HEK293 (cell line): Measurements from ENCODE around the gene PRSS16.

ENCODE experiments used
- GLI2 ChIP-seq: fragments of 450-650 bp; formaldehyde crosslinking; IDR thresholded peaks from 2 replicates; pipeline ENCODE4; 2017; ENCODE audit warnings: missing biosample characterization, missing genetic modification characterization, low read depth, borderline replicate concordance
- PATZ1 ChIP-seq: fragments of 450-650 bp; formaldehyde crosslinking; IDR thresholded peaks from 2 replicates; pipeline ENCODE4 v1.5.1; 2016; ENCODE audit warnings: missing biosample characterization, missing genetic modification characterization
- PRDM2 ChIP-seq: fragments of 450-650 bp; formaldehyde crosslinking; IDR thresholded peaks from 2 replicates; pipeline ENCODE4 v1.5.1; 2016; ENCODE audit warnings: missing biosample characterization, missing genetic modification characterization, borderline replicate concordance
- SP2 ChIP-seq: fragments of 450-650 bp; formaldehyde crosslinking; IDR thresholded peaks from 2 replicates; pipeline ENCODE4 v1.5.1; 2016; ENCODE audit warnings: missing biosample characterization, missing genetic modification characterization
- YY1 ChIP-seq: fragments of 450-650 bp; formaldehyde crosslinking; IDR thresholded peaks from 2 replicates; pipeline ENCODE4 v1.5.1; 2018; ENCODE audit warnings: missing biosample characterization, missing genetic modification characterization
- ZBTB44 ChIP-seq: fragments of 450-650 bp; IDR thresholded peaks from 2 replicates; pipeline ENCODE4 v1.5.1; 2018; ENCODE audit warnings: missing biosample characterization, mild to moderate bottlenecking, missing genetic modification characterization
- ZFP37 ChIP-seq: fragments of 450-650 bp; formaldehyde crosslinking; IDR thresholded peaks from 2 replicates; pipeline ENCODE4 v1.5.1; 2016; ENCODE audit warnings: missing biosample characterization, missing genetic modification characterization
- ZNF148 ChIP-seq: fragments of 450-650 bp; formaldehyde crosslinking; IDR thresholded peaks from 2 replicates; pipeline ENCODE4 v1.5.0; 2017; ENCODE audit warnings: missing biosample characterization, missing genetic modification characterization, borderline replicate concordance
- ZNF2 ChIP-seq: fragments of 450-650 bp; formaldehyde crosslinking; IDR thresholded peaks from 2 replicates; pipeline ENCODE4 v1.5.1; 2016; ENCODE audit warnings: missing biosample characterization, missing genetic modification characterization
- ZNF221 ChIP-seq: fragments of 450-650 bp; formaldehyde crosslinking; IDR thresholded peaks from 2 replicates; pipeline ENCODE4 v1.5.1; 2017; ENCODE audit warnings: missing biosample characterization, missing genetic modification characterization, borderline replicate concordance
- ZNF239 ChIP-seq: fragments of 450-650 bp; formaldehyde crosslinking; IDR thresholded peaks from 2 replicates; pipeline ENCODE4 v1.5.1; 2016; ENCODE audit warnings: missing biosample characterization, missing genetic modification characterization
- ZNF302 ChIP-seq: fragments of 450-650 bp; formaldehyde crosslinking; IDR thresholded peaks from 2 replicates; pipeline ENCODE4 v1.5.1; 2016; ENCODE audit warnings: missing biosample characterization, missing genetic modification characterization, low read depth
- ZNF391 ChIP-seq: fragments of 450-650 bp; formaldehyde crosslinking; IDR thresholded peaks from 2 replicates; pipeline ENCODE4 v1.5.1; 2016; ENCODE audit warnings: low read depth, missing biosample characterization, missing genetic modification characterization, borderline replicate concordance
- ZNF394 ChIP-seq: fragments of 450-650 bp; formaldehyde crosslinking; IDR thresholded peaks from 2 replicates; pipeline ENCODE4 v1.5.1; 2016; ENCODE audit warnings: missing biosample characterization, missing genetic modification characterization, mild to moderate bottlenecking, moderate library complexity, borderline replicate concordance
- ZNF404 ChIP-seq: fragments of 450-650 bp; formaldehyde crosslinking; IDR thresholded peaks from 2 replicates; pipeline ENCODE4 v1.5.1; 2017; ENCODE audit warnings: missing biosample characterization, missing genetic modification characterization
- ZNF513 ChIP-seq: fragments of 450-650 bp; IDR thresholded peaks from 2 replicates; pipeline ENCODE4 v1.5.1; 2018; ENCODE audit warnings: missing biosample characterization, missing genetic modification characterization
- ZNF529 ChIP-seq: fragments of 450-650 bp; formaldehyde crosslinking; IDR thresholded peaks from 2 replicates; pipeline ENCODE4 v1.5.1; 2017; ENCODE audit warnings: missing genetic modification characterization, missing biosample characterization; ENCODE audit not compliant: insufficient replicate concordance
- ZNF626 ChIP-seq: fragments of 450-650 bp; sonication (Bioruptor Pico); formaldehyde crosslinking; IDR thresholded peaks from 2 replicates; pipeline ENCODE4 v1.5.1; 2018; ENCODE audit warnings: missing biosample characterization, missing genetic modification characterization, inconsistent platforms
- ZNF660 ChIP-seq: fragments of 450-650 bp; IDR thresholded peaks from 2 replicates; pipeline ENCODE4 v1.5.1; 2018; ENCODE audit warnings: missing biosample characterization, mild to moderate bottlenecking, missing genetic modification characterization
- ZNF664 ChIP-seq: fragments of 450-650 bp; formaldehyde crosslinking; IDR thresholded peaks from 2 replicates; pipeline ENCODE4 v1.5.1; 2016; ENCODE audit warnings: missing biosample characterization, missing genetic modification characterization
- ZSCAN30 ChIP-seq: fragments of 450-650 bp; IDR thresholded peaks from 2 replicates; pipeline ENCODE4 v1.5.1; 2018; ENCODE audit warnings: missing biosample characterization, mild to moderate bottlenecking, missing genetic modification characterization, moderate library complexity

The PRSS16 gene

GRCh38 chr6:27280064-27280539 lies 32.6 kb downstream of the PRSS16 start (continued):
- TF ChIP-seq PRDM2 (tag by site-specific recombination) (no peak), ZNF404 (no peak), ZNF302 (no peak), ZNF221 (peak; percentile 35; the same call in 1 of the 2 replicates), ZNF513 (tag by site-specific recombination) (peak; percentile 25; the same call in 1 of the 2 replicates), ZNF394 (tag by site-specific recombination) (peak; percentile 65; the same call in 1 of the 2 replicates), ZNF660 (tag by site-specific recombination) (peak; percentile 92), ZNF664 (peak; percentile 28; the same call in 1 of the 2 replicates), PATZ1 (0 out of 2 replicates have a peak, but pooled peaks have one; percentile 25), ZBTB44 (peak; percentile 46; the same call in 1 of the 2 replicates), YY1 (tag by site-specific recombination) (peak; percentile 49; the same call in 1 of the 2 replicates), GLI2 (tag by site-specific recombination) (no peak), ZNF391 (tag by site-specific recombination) (0 out of 2 replicates have a peak, but pooled peaks have one; percentile 42), ZNF529 (tag by site-specific recombination) (no peak), ZSCAN30 (peak; percentile 92), SP2 (tag by site-specific recombination) (no peak), ZFP37 (peak; percentile 21; the same call in 1 of the 2 replicates), ZNF148 (tag by site-specific recombination) (no peak), ZNF626 (tag by site-specific recombination) (0 out of 2 replicates have a peak, but pooled peaks have one; percentile 3), ZNF239 (no peak), ZNF2 (tag by site-specific recombination) (peak; percentile 29; the same call in 1 of the 2 replicates)
